KMS-11 (cell line): Measurements from ENCODE around the gene NCKAP5.

Experiments used
- H2AFZ ChIP-seq: fragments of 200-600 bp; sonication (generic); 2 replicates; pipeline ENCODE4 v1.6.1; 2016; ENCODE audit warnings: antibody characterized with exemption, mixed run types, low read depth
- H3K27ac ChIP-seq: fragments of 200-600 bp; sonication (generic); 2 replicates; pipeline ENCODE4 v1.6.1; 2016; ENCODE audit warnings: mild to moderate bottlenecking, mixed run types
- H3K27me3 ChIP-seq: fragments of 200-600 bp; sonication (generic); 2 replicates; pipeline ENCODE4 v1.6.1; 2017; ENCODE audit warnings: mild to moderate bottlenecking, low read depth, mixed run types, moderate library complexity; ENCODE audit not compliant: insufficient read depth
- H3K36me3 ChIP-seq: fragments of 200-600 bp; sonication (generic); 2 replicates; pipeline ENCODE4 v1.6.1; 2017; ENCODE audit warnings: mild to moderate bottlenecking, mixed run types; ENCODE audit not compliant: insufficient read depth
- H3K4me1 ChIP-seq: fragments of 200-600 bp; sonication (generic); 2 replicates; pipeline ENCODE4 v1.6.1; 2016; ENCODE audit warnings: mild to moderate bottlenecking, low read depth, mixed run types; ENCODE audit not compliant: poor library complexity, severe bottlenecking
- H3K4me2 ChIP-seq: fragments of 200-600 bp; sonication (generic); 2 replicates; pipeline ENCODE4 v1.7.0; 2016; ENCODE audit warnings: mild to moderate bottlenecking, mixed run types
- H3K4me3 ChIP-seq: fragments of 200-600 bp; sonication (generic); IDR thresholded peaks from 2 replicates; pipeline ENCODE4 v1.6.1; 2017; ENCODE audit warnings: low read depth, low read length, mixed read lengths; ENCODE audit not compliant: insufficient read depth
- H3K79me2 ChIP-seq: fragments of 200-600 bp; sonication (generic); 2 replicates; pipeline ENCODE4 v1.6.1; 2016; ENCODE audit warnings: low read depth, mixed run types; ENCODE audit not compliant: insufficient read depth
- H3K9ac ChIP-seq: fragments of 200-600 bp; sonication (generic); 2 replicates; pipeline ENCODE4 v1.6.1; 2016; ENCODE audit warnings: mild to moderate bottlenecking, mixed run types
- H4K20me1 ChIP-seq: fragments of 200-600 bp; sonication (generic); 2 replicates; pipeline ENCODE4 v1.6.1; 2016; ENCODE audit warnings: mild to moderate bottlenecking, mixed run types; ENCODE audit not compliant: insufficient read depth
- CTCF ChIP-seq: fragments of 200-600 bp; sonication (generic); conservative IDR thresholded peaks from 2 replicates; pipeline ENCODE4 v1.6.1; 2017; ENCODE audit warnings: low read depth, mild to moderate bottlenecking, antibody characterized with exemption, low read length, moderate library complexity, mixed read lengths

NCKAP5 gene

GRCh38 chr2:133266926-133267590, 301.2 kb downstream of the NCKAP5 start:
- Histone ChIP-seq H3K27me3 (no peaks in the 10 kb centered on the region), H3K36me3 (no peaks in the 10 kb centered on the region), H3K4me3 (no peak overlapping the region), H4K20me1 (no peaks in the 10 kb centered on the region), H2AFZ (no peak overlapping the region), H3K9ac (no peak overlapping the region), H3K27ac (no peak overlapping the region), H3K79me2 (no peaks in the 10 kb centered on the region), H3K4me1 (no peaks in the 10 kb centered on the region), H3K4me2 (no peak overlapping the region)
- no peak for TF ChIP-seq CTCF

- Histone ChIP-seq H3K27me3 (no peaks in the 10 kb centered on the region), H2AFZ (no peak overlapping the region), H3K4me1 (no peaks in the 10 kb centered on the region), H3K36me3 (no peaks in the 10 kb centered on the region), H4K20me1 (no peaks in the 10 kb centered on the region), H3K79me2 (no peaks in the 10 kb centered on the region), H3K4me2 (no peak overlapping the region), H3K27ac (no peak overlapping the region), H3K4me3 (no peak overlapping the region), H3K9ac (no peak overlapping the region)
- no peak for TF ChIP-seq CTCF
Measured at GRCh38 chr2:133266041-133266925, 302.0 kb downstream of the NCKAP5 start.

DNA sequence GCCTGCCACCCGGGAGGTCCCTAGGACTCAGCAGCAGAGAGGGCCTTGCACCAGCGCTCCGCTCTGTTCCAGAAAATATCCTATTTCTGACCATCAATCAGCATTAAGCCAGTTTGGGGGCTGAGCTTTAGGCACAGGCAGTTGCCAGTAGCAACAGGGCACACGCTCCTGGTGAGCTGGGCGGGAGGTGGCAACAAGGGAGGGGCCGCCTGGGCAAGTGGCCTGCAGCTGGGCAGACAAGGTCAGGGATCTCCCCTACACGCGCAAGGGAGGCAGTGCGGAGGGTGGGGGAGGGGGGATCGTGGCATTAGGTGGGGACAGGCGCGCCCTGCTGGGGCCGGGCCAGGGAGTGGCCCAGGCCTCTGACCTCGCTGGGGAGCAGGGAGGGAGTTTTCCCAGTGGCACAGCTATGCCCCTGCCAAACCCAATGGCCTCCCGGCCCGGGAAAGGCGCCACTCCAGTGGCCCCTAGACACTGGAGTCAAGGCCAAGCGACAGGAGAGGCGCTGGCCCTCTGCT, 302.8 kb downstream of the NCKAP5 start:
- H3K79me2 ChIP-seq = no peaks in the 10 kb centered on the region
- TF ChIP-seq CTCF = no peak
- H3K4me1 ChIP-seq = no peaks in the 10 kb centered on the region
- H3K4me2 ChIP-seq = no peak overlapping the region
- H3K27me3 ChIP-seq = no peaks in the 10 kb centered on the region
- H3K36me3 ChIP-seq = no peaks in the 10 kb centered on the region
- H3K9ac ChIP-seq = no peak overlapping the region
- H4K20me1 ChIP-seq = no peaks in the 10 kb centered on the region
- H3K4me3 ChIP-seq = no peak overlapping the region
- no peak overlapping the region for H2AFZ ChIP-seq
- H3K27ac ChIP-seq = no peak overlapping the region

DNA sequence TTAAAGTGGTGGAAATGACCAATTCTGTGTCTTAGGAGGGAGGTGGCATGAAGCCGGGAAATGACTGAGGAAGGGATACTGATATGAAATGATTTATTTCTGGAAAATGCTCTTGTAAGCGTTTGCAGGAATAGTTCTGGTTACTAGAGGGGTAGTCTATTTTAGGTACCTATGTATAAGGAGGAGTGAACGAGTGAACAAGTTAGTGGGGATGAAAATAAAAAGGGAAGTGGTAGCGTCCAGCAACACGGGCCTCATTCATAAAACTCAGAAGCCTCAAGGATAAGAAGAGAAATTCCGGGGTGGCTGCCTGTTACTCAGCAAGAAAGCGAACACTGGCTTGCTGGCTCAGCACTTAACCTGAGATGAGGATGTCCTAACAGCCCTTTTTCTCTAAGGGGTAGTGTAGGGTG, 303.3 kb downstream of the NCKAP5 start:
- Histone ChIP-seq H3K4me1 (no peaks in the 10 kb centered on the region), H3K4me3 (no peak overlapping the region), H3K79me2 (no peaks in the 10 kb centered on the region), H3K36me3 (no peaks in the 10 kb centered on the region), H4K20me1 (no peaks in the 10 kb centered on the region), H3K9ac (no peak overlapping the region), H2AFZ (no peak overlapping the region), H3K4me2 (no peak overlapping the region), H3K27me3 (no peaks in the 10 kb centered on the region), H3K27ac (no peak overlapping the region)
- no peak for TF ChIP-seq CTCF
